WTC11 (cell line): ENCODE results near the gene PAEP. TPM values are rescaled to one million over a fixed set of nuclear protein-coding genes. Genes with fewer than 3 reads are reported as not detected.

Experiments used
- ATAC-seq: fragments of 200-7000 bp; cut with Tn5 transposase; 2 replicates; pipeline ENCODE4 v1.10.0; 2021; ENCODE audit warnings: mild to moderate bottlenecking, moderate library complexity
- CTCF ChIA-PET: fragments of 300-600 bp; sonication (Branson Sonifier 250); formaldehyde crosslinking; loops from one replicate; lab custom pipeline; 2021; ENCODE audit warnings: antibody characterized with exemption; lab: Charles Lee
- POLR2A ChIA-PET: fragments of 350-600 bp; sonication (Branson Sonifier 250); formaldehyde crosslinking; loops from one replicate; lab custom pipeline; 2021; ENCODE audit warnings: antibody characterized with exemption; lab: Charles Lee
- DNase-seq: peaks from one replicate; pipeline ENCODE4 v3.0.0; 2021; ENCODE audit warnings: low spot score
- H3K27ac Mint-ChIP-seq: 2 replicates; pipeline ENCODE4 v1.8.0; 2021; ENCODE audit warnings: mixed read lengths
- H3K27me3 Mint-ChIP-seq: 2 replicates; pipeline ENCODE4 v1.8.0; 2021; ENCODE audit warnings: low read depth, mild to moderate bottlenecking, moderate library complexity, mixed read lengths
- H3K36me3 Mint-ChIP-seq: 2 replicates; pipeline ENCODE4 v1.8.0; 2021; ENCODE audit warnings: mixed read lengths
- H3K4me1 Mint-ChIP-seq: 2 replicates; pipeline ENCODE4 v1.8.0; 2022; ENCODE audit warnings: mixed read lengths
- H3K4me3 Mint-ChIP-seq: 2 replicates; pipeline ENCODE4 v1.8.0; 2021; ENCODE audit warnings: mild to moderate bottlenecking, moderate library complexity, mixed read lengths
- H3K9me3 Mint-ChIP-seq: 2 replicates; pipeline ENCODE4 v1.8.0; 2021; ENCODE audit warnings: mixed read lengths
- ARID4B ChIP-seq: sonication (generic); formaldehyde crosslinking; IDR thresholded peaks from 2 replicates; pipeline ENCODE4 v1.8.0; 2023; ENCODE audit warnings: missing genetic modification reagents, mild to moderate bottlenecking, borderline replicate concordance
- CDX4 ChIP-seq: fragments of 250-450 bp; sonication (Bioruptor Pico); IDR thresholded peaks from 2 replicates; pipeline ENCODE4 v1.9.0; 2021; ENCODE audit warnings: moderate library complexity, mild to moderate bottlenecking, inconsistent platforms, borderline replicate concordance
- CREB1 ChIP-seq: sonication (generic); formaldehyde crosslinking; IDR thresholded peaks from 2 replicates; pipeline ENCODE4 v1.8.0; 2023; ENCODE audit warnings: mild to moderate bottlenecking, missing genetic modification reagents
- CREM ChIP-seq: sonication (generic); formaldehyde crosslinking; IDR thresholded peaks from 2 replicates; pipeline ENCODE4 v1.8.1; 2022; ENCODE audit warnings: mild to moderate bottlenecking, missing genetic modification reagents, moderate library complexity
- E2F4 ChIP-seq: sonication (generic); formaldehyde crosslinking; IDR thresholded peaks from 2 replicates; pipeline ENCODE4 v1.8.1; 2022; ENCODE audit warnings: low read depth, mild to moderate bottlenecking, moderate library complexity, missing genetic modification reagents, borderline replicate concordance
- ELF4 ChIP-seq: sonication (generic); formaldehyde crosslinking; IDR thresholded peaks from 2 replicates; pipeline ENCODE4 v1.8.1; 2022; ENCODE audit warnings: low read depth, mild to moderate bottlenecking, moderate library complexity, missing genetic modification reagents
- GABPB1 ChIP-seq: sonication (generic); formaldehyde crosslinking; IDR thresholded peaks from 2 replicates; pipeline ENCODE4 v1.8.1; 2023; ENCODE audit warnings: mild to moderate bottlenecking, missing genetic modification reagents
- HMGA2 ChIP-seq: fragments of 250-450 bp; sonication (Bioruptor Pico); IDR thresholded peaks from 2 replicates; pipeline ENCODE4 v1.4.0; 2021; ENCODE audit warnings: mild to moderate bottlenecking, moderate library complexity
- IRF2 ChIP-seq: sonication (generic); formaldehyde crosslinking; IDR thresholded peaks from 2 replicates; pipeline ENCODE4 v1.8.0; 2022; ENCODE audit warnings: low read depth, missing genetic modification reagents, borderline replicate concordance
- NFE2L1 ChIP-seq: sonication (generic); formaldehyde crosslinking; IDR thresholded peaks from 2 replicates; pipeline ENCODE4 v1.8.1; 2023; ENCODE audit warnings: missing genetic modification reagents
- NFYB ChIP-seq: sonication (generic); formaldehyde crosslinking; conservative IDR thresholded peaks from 2 replicates; pipeline ENCODE4 v1.8.0; 2022; ENCODE audit warnings: low read depth, missing genetic modification reagents
- NR3C1 ChIP-seq: sonication (generic); formaldehyde crosslinking; conservative IDR thresholded peaks from 2 replicates; pipeline ENCODE4 v1.8.1; 2023; ENCODE audit warnings: low read depth, mild to moderate bottlenecking, missing genetic modification reagents
- RORB ChIP-seq: fragments of 250-450 bp; sonication (Bioruptor Pico); IDR thresholded peaks from 2 replicates; pipeline ENCODE4 v1.9.0; 2021; ENCODE audit warnings: mild to moderate bottlenecking
- USF2 ChIP-seq: sonication (generic); formaldehyde crosslinking; IDR thresholded peaks from 2 replicates; pipeline ENCODE4 v1.8.1; 2023; ENCODE audit warnings: mild to moderate bottlenecking, missing genetic modification reagents, moderate library complexity
- ZMAT4 ChIP-seq: fragments of 250-450 bp; sonication (Bioruptor Pico); IDR thresholded peaks from 2 replicates; pipeline ENCODE4 v1.9.0; 2021; ENCODE audit warnings: mild to moderate bottlenecking
- ZNF121 ChIP-seq: sonication (generic); formaldehyde crosslinking; IDR thresholded peaks from 2 replicates; pipeline ENCODE4 v1.8.0; 2023; ENCODE audit warnings: missing genetic modification reagents
- ZNF423 ChIP-seq: fragments of 250-450 bp; sonication (Bioruptor Pico); IDR thresholded peaks from 2 replicates; pipeline ENCODE4 v2.1.2; 2022; ENCODE audit warnings: mild to moderate bottlenecking, moderate library complexity
- ZNF425 ChIP-seq: fragments of 250-450 bp; sonication (Bioruptor Pico); conservative IDR thresholded peaks from 2 replicates; pipeline ENCODE4 v1.9.0; 2021; ENCODE audit warnings: mild to moderate bottlenecking
- ZNF512 ChIP-seq: sonication (generic); formaldehyde crosslinking; IDR thresholded peaks from 2 replicates; pipeline ENCODE4 v1.8.1; 2022; ENCODE audit warnings: missing genetic modification reagents, borderline replicate concordance
- ZNF532 ChIP-seq: fragments of 250-450 bp; sonication (Bioruptor Pico); IDR thresholded peaks from 2 replicates; pipeline ENCODE4 v1.9.0; 2021; ENCODE audit warnings: mild to moderate bottlenecking, borderline replicate concordance
- ZNF671 ChIP-seq: fragments of 250-450 bp; sonication (Bioruptor Pico); IDR thresholded peaks from 2 replicates; pipeline ENCODE4 v1.8.0; 2021; ENCODE audit warnings: mild to moderate bottlenecking
- total RNA-seq: library from RNA; stranded (reverse); gene quantifications from 3 replicates; pipeline ENCODE4 v1.2.3, GENCODE V29; 2021

The PAEP gene
- total RNA-seq, 1 experiment from 2014 or later = not detected

GRCh38 chr9:135584371-135584770, 22.8 kb downstream of the PAEP start:
- POLR2A ChIA-PET = no interaction called here
- DNase-seq = no peak
- TF ChIP-seq NFE2L1 (CRISPR knock-in tag) (no peak), ZNF423 (no peak), CREB1 (CRISPR knock-in tag) (no peak), ZNF532 (CRISPR knock-in tag) (no peak), ZMAT4 (CRISPR knock-in tag) (no peak), ZNF671 (CRISPR knock-in tag) (no peak), CREM (no peak), IRF2 (no peak), ARID4B (CRISPR knock-in tag) (no peak), HMGA2 (CRISPR knock-in tag) (no peak), CDX4 (CRISPR knock-in tag) (no peak), GABPB1 (CRISPR knock-in tag) (no peak), ZNF121 (CRISPR knock-in tag) (no peak)
- TF ChIP-seq, all 79 proteins: peak for 0
- H3K4me1 Mint-ChIP-seq = no peaks in the 10 kb centered on the region
- no peak overlapping the region for H3K27ac Mint-ChIP-seq
- CTCF ChIA-PET = no interaction called here
- peaks cover 13% of the 10 kb centered on the region for H3K9me3 Mint-ChIP-seq
- no peak overlapping the region for H3K4me3 Mint-ChIP-seq
- H3K36me3 Mint-ChIP-seq = peaks cover 9% of the 10 kb centered on the region; the same call in 1 of the 2 replicates
- peaks cover 2% of the 10 kb centered on the region; the same call in 1 of the 2 replicates for H3K27me3 Mint-ChIP-seq
- ATAC-seq = no peak

GRCh38 chr9:135584934-135585333, 23.4 kb downstream of the PAEP start:
- H3K36me3 Mint-ChIP-seq = peaks cover 9% of the 10 kb centered on the region; the same call in 1 of the 2 replicates
- CTCF ChIA-PET = no interaction called here
- DNase-seq (no peak), ATAC-seq (no peak)
- peaks cover 2% of the 10 kb centered on the region; the same call in 1 of the 2 replicates for H3K27me3 Mint-ChIP-seq
- peaks cover 13% of the 10 kb centered on the region for H3K9me3 Mint-ChIP-seq
- no peak overlapping the region for H3K4me3 Mint-ChIP-seq
- H3K4me1 Mint-ChIP-seq = no peaks in the 10 kb centered on the region
- H3K27ac Mint-ChIP-seq = no peak overlapping the region
- POLR2A ChIA-PET = no interaction called here
- TF ChIP-seq ZNF425 (no peak), NFYB (CRISPR knock-in tag) (no peak), ZNF512 (CRISPR knock-in tag) (no peak), RORB (CRISPR knock-in tag) (no peak), NR3C1 (CRISPR knock-in tag) (no peak), ELF4 (no peak), USF2 (CRISPR knock-in tag) (no peak), E2F4 (CRISPR knock-in tag) (no peak)
